Right lobe of liver (tissue), 6 donors: ENCODE results near the gene MARS2. TPM values are rescaled to one million over a fixed set of nuclear protein-coding genes. Genes with fewer than 3 reads are reported as not detected.

Experiments
- ATAC-seq, 4 donors: fragments of 200-7000 bp; cut with Tn5 transposase; one replicate each; pipeline ENCODE4 v1.9.1; 2020; ENCODE audit warnings: mild to moderate bottlenecking in 4 of 4, moderate library complexity in 4 of 4
- DNase-seq, 3 donors: peaks; one replicate each; pipeline ENCODE4 v3.0.0-alpha.2; 2020
- H3K27ac ChIP-seq, 3 donors: fragments of 200-600 bp; one replicate each; pipeline ENCODE4 v1.8.0; 2022
- H3K27me3 ChIP-seq, 2 donors: fragments of 200-600 bp; one replicate each; pipeline ENCODE4 v1.8.0; 2022
- H3K36me3 ChIP-seq, 4 donors: fragments of 200-600 bp; sonication (generic) in 1 of 4; one replicate each; pipeline versions ENCODE4 v1.5.1 to v1.8.0; 2017 to 2022; ENCODE audit warnings: control low read depth in 1 of 4
- H3K4me1 ChIP-seq, 4 donors: fragments of 200-600 bp; sonication (generic) in 1 of 4; one replicate each; pipeline versions ENCODE4 v1.5.1 to v1.8.0; 2017 to 2022; ENCODE audit warnings: control low read depth in 1 of 4
- H3K4me3 ChIP-seq, 3 donors: fragments of 200-600 bp; one replicate each; pipeline ENCODE4 v1.8.0; 2022
- H3K9me3 ChIP-seq, 4 donors: fragments of 200-600 bp; sonication (generic) in 1 of 4; one replicate each; pipeline versions ENCODE4 v1.5.1 to v1.8.0; 2017 to 2022; ENCODE audit warnings: control low read depth in 1 of 4
- CTCF ChIP-seq, 4 donors: fragments of 200-600 bp in 3 of 4; fragments of 450-650 bp in 1 of 4; IDR thresholded peaks; one replicate each; pipeline versions ENCODE4 v1.5.1 to v1.8.0; 2016 to 2022; ENCODE audit warnings: antibody characterized with exemption in 4 of 4, mild to moderate bottlenecking in 2 of 4
- POLR2A ChIP-seq: fragments of 450-650 bp; IDR thresholded peaks from one replicate; pipeline ENCODE4 v1.6.1; 2017; ENCODE audit warnings: antibody characterized with exemption, mild to moderate bottlenecking
- WGBS: methylation state at CpG from one replicate; pipeline ENCODE4 v1.1.6; 2018; ENCODE audit warnings: low coverage, low lambda C conversion rate; ENCODE audit not compliant: insufficient coverage; ENCODE audit errors: missing lambda C conversion rate; 5-methylcytosine and 5-hydroxymethylcytosine counted together
- intact Hi-C, 2 donors: fragments of 100-400 bp; cut with DNase I; formaldehyde crosslinking; loops; one replicate each; pipeline versions ENCODE4 v1.11.2 to v1.14.1; 2022
- total RNA-seq, 6 experiments: library from RNA; depleted of rRNA in 2 of 6; stranded (reverse); fragments of >200 nt in 2 of 6; fragmentation: NEBNext Ultra II Directional in 3 of 6; extraction: Animal tissue kit (Norgen Biotek cat#: 25700) in 3 of 6; gene quantifications; one replicate each; pipeline versions ENCODE4 v1.1.0 to v1.2.4, GENCODE V29; 2016 to 2023
- donor health status: DM: no; HTN: yes; CAD: no.
- donor health status: DM: no; HTN: no; CAD: no.
- donor health status: DM: no; HTN: no; CAD: no.
- donor health status: DM: no; HTN: yes; CAD: no.
- donor health status: DM: no; HTN: yes; CAD: no.

Gene MARS2
- total RNA-seq, 6 experiments from 2014 or later: 5.1 to 15.1 (median 6.6) TPM

GRCh38 chr2:197668296-197668695, 36.9 kb upstream of the MARS2 start:
- no peak overlapping the region for H3K4me3 ChIP-seq
- H3K4me1 ChIP-seq: no peaks in the 10 kb centered on the region
- no peak for TF ChIP-seq CTCF (IDR thresholded peaks at IDR 0.05)
- no peaks in the 10 kb centered on the region for H3K9me3 ChIP-seq
- intact Hi-C loops: no loop called here
- H3K27me3 ChIP-seq: no peaks in the 10 kb centered on the region
- no peaks in the 10 kb centered on the region for H3K36me3 ChIP-seq
- no CpG with 5 or more reads among the region's 3 CpGs for WGBS
- ATAC-seq (peak in 1 of 4 donors; percentile 20), DNase-seq (no peak)
- no peak overlapping the region for H3K27ac ChIP-seq

- H3K4me3 ChIP-seq: no peak overlapping the region
- no peaks in the 10 kb centered on the region for H3K4me1 ChIP-seq
- H3K9me3 ChIP-seq: no peaks in the 10 kb centered on the region
- DNase-seq (no peak), ATAC-seq (no peak)
- H3K27me3 ChIP-seq: no peaks in the 10 kb centered on the region
- H3K27ac ChIP-seq: no peak overlapping the region
- TF ChIP-seq POLR2A (no peak), CTCF (IDR thresholded peaks at IDR 0.05) (no peak)
- intact Hi-C loops: no loop called here
- H3K36me3 ChIP-seq: no peaks in the 10 kb centered on the region
Measured at GRCh38 chr2:197669077-197669476, 36.1 kb upstream of the MARS2 start.

- Histone ChIP-seq H3K27me3 (no peaks in the 10 kb centered on the region), H3K9me3 (no peaks in the 10 kb centered on the region), H3K4me3 (no peak overlapping the region), H3K4me1 (no peaks in the 10 kb centered on the region), H3K27ac (no peak overlapping the region), H3K36me3 (no peaks in the 10 kb centered on the region)
- intact Hi-C loops: no loop called here
- no peak for ATAC-seq
- no peak for DNase-seq
- WGBS: 38% methylated on average over 1 of the region's 1 CpG
- TF ChIP-seq POLR2A (no peak), CTCF (IDR thresholded peaks at IDR 0.05) (no peak)
Measured at GRCh38 chr2:197672371-197672893, 32.7 kb upstream of the MARS2 start.

GRCh38 chr2:197673106-197673505, 32.1 kb upstream of the MARS2 start:
- Histone ChIP-seq H3K4me3 (no peak overlapping the region), H3K27me3 (no peaks in the 10 kb centered on the region), H3K4me1 (no peaks in the 10 kb centered on the region), H3K9me3 (no peaks in the 10 kb centered on the region), H3K27ac (no peak overlapping the region), H3K36me3 (no peaks in the 10 kb centered on the region)
- DNase-seq (no peak), ATAC-seq (no peak)
- no peak for TF ChIP-seq POLR2A
- no peak for TF ChIP-seq CTCF (IDR thresholded peaks at IDR 0.05)
- intact Hi-C loops: no loop called here
- WGBS: 62% methylated on average over 5 of the region's 5 CpGs

GRCh38 chr2:197673606-197674005, 31.6 kb upstream of the MARS2 start:
- no peaks in the 10 kb centered on the region for H3K27me3 ChIP-seq
- intact Hi-C loops: no loop called here
- TF ChIP-seq POLR2A: no peak
- no peak for TF ChIP-seq CTCF (IDR thresholded peaks at IDR 0.05)
- no peaks in the 10 kb centered on the region for H3K4me1 ChIP-seq
- DNase-seq (no peak), ATAC-seq (no peak)
- no peaks in the 10 kb centered on the region for H3K9me3 ChIP-seq
- H3K27ac ChIP-seq: no peak overlapping the region
- H3K36me3 ChIP-seq: no peaks in the 10 kb centered on the region
- 16% methylated on average over 1 of the region's 1 CpG for WGBS
- no peak overlapping the region for H3K4me3 ChIP-seq
